UCSD-AML1 (cell line): ENCODE measurements around the gene HDAC4.

Experiments used
- DNase-seq: peaks from one replicate; lab custom pipeline; 2025; ENCODE audit not compliant: unreplicated experiment; lab: John Stamatoyannopoulos, UW

Gene HDAC4

DNA sequence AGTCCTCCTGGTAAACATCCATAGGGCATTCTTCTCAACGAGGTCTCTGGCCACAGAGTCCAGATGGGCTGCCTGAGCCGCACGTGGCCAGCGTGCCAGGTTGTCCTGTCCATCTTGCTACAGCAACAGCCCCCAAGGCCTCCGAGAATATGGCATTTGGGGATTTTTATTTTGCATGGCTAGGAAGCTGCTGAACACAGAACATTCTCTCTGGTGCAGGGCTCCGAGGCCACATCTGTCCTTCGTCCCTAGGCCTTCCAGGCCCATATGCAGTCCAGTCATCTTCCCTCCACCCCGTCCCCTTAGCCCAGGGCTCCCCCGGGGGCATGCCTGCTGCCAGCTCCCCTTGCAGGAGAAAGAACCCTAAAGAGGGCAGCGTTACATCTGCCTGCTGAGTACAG is 2.3 kb downstream of the HDAC4 start:
- DNase-seq = no peak

DNA sequence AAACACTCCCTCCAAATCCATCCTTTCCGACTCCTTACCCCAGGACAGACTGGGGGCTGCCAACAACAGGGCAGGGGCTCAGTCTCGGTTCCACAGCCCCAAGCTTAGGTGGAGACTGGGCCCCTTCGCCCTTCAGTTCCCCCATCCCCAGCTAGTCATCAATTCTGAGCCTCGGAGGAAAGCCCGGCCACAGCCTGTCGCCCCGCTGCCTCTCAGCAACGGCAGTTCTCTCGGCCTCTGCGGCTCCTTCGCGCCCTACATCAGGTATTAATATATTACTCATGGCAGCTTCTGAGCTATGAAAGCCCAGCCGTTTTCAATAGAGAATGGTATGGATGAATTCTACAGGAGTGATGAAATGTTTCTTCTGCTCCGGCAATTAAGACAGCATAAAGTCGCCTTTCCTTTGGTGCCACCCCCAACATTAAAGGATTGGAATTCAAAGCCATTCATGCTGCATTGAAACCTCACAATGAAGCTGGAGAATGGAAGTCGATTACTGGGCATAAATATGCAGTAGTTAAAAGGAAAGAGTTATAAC is 2.8 kb downstream of the HDAC4 start:
- DNase-seq = no peak

DNA sequence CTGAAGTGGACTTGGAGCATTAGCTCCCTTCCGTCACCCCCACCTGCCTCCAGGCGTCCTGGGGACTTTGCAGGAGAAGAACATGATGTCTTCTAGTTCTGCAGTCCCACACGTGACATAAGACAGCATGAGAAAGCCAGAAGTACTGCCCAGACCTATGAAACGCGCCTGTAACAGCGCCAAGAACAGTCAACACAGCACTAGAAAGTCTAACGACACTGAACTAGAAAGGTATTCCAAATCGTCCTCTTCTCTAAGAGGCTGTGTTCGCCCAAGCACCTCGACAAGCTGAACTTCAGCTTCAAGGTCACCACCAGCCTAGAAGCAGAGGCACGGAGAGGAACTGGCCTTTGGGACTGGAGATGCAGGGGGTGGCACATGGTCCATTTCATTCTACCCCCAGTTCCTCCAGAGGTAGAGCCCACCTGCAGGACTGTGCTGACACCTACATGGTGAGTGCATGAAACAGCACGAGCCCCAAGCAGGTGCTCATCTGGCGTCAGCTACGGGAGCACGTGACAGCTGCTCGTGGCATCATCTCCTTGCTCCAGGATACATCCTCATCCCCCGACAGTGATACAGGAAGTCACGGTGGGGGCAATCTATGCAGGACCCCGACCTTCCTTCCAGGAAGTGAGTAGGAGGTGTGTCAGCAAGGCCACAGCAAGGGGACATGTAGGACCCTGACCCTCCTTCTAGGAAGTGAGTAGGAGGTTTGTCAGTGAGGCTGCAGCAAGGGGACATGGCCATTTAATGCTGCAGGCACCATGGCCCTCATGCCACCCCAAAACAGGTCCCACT is 3.7 kb downstream of the HDAC4 start:
- DNase-seq = no peak

DNA sequence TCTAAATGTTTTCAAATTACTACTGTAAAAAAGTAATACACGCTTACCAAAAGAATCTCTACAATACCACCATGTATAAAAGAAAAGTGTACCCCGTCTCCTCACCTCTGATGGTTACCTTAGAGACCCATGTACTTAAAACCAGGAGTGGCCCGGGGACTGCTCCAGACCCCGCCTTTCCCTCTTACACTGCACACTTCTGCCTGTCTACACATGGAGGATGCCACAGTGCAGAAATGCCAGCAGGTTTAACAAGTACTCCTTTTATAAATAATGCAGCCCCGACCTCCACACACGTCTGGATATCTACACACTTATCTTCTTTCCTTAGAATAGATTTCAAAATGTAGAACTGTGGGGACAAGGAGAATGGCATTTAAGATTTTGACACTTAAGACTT is 5.3 kb downstream of the HDAC4 start:
- DNase-seq = no peak

DNA sequence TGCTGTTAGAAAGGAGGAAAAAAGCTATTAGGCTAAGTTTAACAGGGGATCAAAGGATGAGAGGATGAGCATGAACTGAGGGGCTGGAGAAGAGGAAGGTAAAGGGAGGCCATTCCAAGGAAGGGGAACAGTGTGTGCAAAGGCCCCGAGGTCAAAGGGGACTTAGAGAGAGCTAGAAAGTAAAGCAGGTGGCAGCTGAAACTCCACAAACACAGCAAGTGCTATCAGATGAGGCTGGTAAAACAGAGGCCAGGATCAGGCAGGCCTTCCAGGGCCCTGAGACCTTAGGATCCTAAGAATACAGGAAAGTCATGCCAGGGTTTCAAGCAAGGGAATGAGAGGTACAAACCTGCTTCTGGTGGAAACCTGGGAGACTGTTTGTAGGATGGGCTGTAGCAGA is 5.8 kb downstream of the HDAC4 start:
- no peak for DNase-seq

DNA sequence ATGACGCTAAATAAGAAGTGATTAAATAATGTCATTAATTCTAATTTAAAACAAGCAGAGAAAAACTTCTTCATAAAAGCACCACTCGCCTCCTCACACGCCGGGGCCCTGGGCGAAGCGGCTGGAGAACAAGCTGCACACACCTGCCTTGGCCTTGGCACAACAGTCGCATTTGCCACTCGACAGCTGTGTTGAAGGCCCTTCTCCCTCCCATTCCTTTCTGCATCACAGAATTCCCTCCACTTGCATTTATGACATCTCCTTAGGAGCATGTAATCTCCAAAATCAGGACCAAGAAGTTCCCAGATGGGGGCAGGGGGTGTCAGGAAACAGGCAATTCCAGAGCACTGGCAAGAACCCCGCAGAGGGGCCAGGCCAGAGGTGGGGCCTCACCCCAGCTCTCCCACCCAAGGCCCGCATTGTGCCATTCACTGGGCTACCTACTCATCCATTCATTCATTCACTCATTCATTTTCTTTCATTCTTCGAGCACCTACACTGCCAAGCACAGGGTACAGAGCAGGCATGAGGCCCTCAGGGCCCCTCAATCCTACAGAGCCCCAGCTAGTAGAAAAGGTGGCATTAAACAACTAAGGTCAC is 6.4 kb downstream of the HDAC4 start:
- DNase-seq = no peak

DNA sequence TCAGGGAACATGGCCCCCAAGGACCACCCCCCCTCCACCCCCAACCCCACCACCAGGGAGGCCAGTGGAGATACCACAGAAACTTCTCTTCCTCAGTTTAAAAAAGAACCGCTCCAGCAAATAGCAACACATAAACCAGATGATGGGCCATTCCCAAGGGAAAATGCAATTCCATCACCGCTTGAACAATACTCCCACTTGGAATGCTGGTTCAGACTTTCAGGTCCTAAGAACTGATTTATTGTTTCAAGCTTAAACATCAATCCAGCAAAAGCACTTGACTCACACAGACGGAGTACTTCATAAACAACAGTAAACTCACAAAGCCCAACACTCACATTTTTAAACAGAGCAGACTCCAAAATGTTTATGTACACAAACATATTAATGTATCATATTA is 6.9 kb downstream of the HDAC4 start:
- no peak for DNase-seq

DNA sequence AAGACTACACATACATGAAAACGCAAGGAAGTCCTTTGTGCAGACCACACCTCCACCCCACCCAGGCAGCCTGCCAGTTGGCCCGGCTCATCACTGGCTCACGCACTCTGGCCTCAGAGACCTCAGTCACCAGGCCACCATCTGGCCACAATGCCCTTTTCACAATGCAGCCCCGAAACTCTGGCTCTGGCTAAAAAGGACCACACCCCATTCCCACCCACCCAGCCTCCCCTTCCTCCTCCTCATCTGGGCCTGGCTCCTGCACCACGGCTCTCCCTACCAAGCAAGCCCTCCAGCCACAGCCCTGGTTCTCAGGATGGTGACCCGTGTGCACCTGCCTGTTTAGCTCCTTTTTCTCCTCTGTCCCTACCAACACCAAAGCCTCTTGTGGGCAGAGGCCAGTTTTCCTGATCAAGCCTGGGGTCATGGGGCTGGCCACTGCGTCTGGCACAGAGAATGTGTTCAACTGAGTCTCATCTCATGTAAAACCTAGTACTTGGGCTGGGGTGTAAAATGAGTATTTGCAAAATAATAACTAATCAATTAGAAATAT is 7.4 kb downstream of the HDAC4 start:
- DNase-seq = no peak

DNA sequence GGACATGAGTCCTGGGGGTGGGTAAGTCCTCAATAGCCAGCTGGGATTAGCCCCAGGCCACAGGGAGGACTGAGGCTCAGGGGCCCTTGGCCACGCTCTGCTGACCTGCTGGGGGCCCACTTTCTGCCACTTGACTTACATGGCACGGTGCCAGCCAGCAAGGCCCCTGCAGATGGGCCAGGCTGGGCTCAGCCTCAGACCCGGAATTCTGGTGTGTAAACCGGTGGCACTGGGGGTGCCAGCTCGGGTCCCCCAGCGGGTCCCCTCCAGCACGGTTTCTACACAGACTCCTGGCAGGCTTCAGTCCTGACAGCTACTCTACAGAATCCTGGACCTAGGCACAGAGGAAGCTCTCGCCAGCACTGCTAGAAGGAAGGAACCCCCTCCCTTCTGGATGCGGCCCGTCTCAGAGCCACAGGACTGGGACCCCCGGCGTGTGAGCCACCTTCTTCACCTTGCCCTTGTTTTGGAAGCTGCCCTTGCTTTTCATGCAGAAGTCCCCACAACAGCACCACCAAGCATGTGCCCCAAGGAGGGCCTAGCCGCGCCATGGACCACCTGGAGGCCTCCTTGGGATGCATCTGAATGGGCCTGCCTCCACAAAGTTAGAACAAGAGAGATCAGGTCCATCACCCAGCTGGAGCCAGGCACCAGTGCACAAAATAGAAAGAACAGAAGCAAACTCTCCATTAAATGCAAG is 8.0 kb downstream of the HDAC4 start:
- no peak for DNase-seq

DNA sequence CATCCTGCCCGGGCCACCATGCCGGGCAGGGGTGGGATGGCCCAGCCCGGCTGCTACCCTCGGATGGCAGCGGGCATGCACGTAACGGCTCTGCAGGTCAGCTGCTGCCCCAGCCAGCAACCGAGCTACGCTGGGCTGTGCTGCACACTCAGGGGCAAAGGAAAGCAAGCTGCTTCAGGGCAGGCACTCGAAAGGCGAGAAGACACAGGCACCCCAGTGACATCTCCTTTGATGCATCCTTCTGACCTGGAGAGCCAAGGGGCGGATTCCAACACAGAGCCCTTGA is 8.8 kb downstream of the HDAC4 start:
- no peak for DNase-seq

DNA sequence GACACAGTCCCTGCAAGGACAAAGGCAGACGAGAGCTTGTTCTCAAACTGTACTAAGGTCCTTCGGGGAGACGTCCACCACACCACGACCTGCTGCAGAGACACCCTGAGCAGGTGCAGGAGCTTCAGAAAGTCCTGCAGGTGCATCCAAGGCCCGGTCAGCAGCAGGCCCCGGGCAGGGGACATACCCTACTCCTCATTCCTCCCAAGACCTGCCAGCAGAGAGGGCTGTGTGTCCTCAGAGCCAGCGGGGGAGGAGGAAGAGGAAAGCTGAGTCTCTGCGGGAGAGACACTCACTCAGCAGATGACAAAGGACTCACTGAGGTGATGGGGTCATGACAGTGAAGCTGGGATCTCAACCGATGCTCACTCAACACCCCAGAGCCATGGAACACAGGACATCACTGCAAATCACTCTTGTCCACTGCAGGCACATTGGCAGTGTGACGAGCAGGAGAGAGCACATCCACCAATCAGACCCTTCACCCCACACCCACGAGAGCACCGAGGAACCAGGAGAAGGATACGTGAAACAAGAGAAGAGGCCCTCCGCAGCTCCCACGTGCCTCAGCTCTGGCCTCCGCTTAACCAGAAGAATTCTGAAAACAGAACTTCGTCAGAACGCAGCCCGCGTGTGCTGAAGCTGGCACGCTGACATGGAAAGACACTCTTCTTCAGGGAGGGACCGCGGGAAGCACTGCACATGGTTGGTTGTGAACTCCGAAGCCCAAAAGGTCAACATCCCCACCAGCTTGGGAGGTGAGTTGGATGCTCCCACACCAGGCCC is 9.3 kb downstream of the HDAC4 start:
- DNase-seq = no peak

DNA sequence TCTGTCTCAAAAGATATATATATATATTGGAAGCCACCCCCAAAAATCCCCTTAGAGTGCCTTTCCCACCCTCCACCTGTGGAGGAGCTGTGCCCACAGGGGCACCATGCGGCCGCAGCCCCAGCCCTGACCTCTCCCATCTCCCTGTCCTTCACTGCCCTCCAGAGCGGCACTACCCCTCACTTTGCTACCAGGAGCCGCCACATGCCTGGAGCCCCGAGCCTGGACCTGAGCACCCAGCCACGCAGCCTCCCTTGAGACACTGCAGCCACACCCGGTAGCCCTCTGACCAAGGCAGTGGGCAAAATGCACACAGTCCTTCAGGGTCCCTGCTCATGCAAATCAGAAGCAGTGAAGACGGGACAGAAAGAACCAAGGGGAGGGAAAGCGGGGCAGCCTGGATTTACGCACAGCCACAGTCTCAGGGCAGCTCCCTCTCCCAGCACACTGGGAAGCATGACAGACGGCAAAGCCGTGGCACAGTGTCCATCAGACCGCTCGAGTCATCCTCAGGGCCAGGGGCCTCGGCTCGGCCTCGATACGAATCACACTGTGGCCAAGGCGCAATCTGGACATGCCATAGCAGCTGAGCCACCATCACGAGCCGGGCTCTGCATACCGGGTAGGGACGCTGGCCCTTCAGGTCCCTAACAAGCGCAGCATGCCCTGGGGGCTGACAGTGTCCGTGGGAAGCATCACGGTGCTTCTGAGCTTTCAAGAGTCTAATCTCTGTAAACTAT is 10.1 kb downstream of the HDAC4 start:
- no peak for DNase-seq

DNA sequence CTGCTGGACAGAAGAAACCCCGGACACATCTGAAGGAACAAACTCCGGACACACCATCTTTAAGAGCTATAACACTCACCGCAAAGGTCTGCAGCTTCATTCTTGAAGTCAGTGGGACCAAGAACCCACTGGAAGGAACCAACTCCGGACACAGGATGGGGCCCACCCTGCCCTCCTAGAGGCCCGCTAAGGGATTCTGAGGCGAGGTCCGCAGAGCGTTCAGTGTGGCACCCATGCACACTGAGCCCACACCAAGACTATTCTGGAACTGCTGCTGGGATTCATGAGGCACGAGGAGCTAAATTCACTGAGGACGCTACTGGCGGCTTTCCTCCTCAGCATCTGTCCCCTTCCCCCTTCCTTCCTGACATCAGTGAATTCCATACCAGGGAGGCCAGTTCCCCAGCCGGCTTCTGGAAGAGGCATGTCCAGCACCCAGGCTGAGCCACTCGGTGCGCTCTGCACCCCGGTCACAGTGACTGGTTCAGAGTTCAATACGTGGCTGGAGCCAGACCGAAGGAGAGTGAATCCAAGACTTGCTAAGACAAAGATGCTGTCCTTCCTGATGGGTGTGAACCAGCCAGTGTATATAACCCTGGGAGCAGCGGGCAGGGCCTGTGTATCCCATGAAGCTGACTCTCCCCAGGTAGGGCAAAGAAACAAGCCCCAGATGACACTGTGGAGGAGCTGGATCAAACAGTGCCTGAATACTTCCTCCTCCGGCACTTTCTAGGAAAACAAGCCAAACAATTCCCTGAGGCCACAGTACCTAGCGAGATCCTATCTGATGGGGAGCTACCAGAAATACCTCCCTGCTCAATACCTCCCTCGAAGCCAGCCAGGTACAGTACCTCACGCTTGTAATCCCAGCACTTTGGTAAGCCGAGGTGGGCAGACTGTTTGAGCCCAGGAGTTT is 11.1 kb downstream of the HDAC4 start:
- DNase-seq = no peak

DNA sequence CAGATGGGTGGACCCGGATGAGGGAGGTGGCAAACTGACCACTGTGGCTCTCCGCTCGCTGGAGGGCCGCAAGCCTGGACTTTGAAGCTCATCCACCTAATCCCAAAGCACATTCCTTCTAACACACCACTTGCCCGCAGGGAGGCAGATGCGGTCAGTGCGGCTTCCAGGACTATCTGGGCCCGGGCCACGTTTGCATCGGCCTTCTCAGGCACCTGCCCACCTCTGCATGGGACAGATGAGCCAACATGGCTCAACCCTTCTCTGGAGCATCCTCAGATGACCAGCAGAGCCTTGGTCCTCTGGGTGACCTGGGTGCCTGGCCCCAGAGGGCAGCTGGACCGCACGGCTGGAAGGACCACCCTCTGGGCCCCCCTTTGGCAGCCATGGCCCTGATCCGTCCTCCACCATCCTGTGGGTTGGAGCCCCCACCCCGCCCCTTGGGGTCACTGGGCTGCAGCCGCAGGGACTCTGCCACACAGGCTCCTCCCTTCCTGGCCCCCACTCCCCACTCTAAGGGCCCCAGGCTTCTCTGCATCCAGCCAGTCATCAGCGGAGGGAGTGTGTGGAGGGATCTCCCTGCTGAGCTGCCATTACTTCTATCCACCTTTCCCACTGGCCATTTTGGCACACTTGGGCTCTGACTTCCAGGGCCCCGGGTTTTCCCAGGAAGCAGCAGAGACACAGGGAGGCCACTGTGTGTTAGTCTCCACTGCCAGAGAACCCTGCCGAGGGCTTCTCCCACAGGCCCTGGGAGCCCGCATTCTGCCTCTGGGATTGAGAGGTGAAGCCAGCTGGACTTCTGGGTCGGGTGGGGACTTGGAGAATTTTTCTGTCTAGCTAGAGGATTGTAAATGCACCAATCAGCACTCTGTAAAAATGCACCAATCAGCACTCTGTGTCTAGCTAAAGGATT is 12.3 kb downstream of the HDAC4 start:
- DNase-seq = no peak

DNA sequence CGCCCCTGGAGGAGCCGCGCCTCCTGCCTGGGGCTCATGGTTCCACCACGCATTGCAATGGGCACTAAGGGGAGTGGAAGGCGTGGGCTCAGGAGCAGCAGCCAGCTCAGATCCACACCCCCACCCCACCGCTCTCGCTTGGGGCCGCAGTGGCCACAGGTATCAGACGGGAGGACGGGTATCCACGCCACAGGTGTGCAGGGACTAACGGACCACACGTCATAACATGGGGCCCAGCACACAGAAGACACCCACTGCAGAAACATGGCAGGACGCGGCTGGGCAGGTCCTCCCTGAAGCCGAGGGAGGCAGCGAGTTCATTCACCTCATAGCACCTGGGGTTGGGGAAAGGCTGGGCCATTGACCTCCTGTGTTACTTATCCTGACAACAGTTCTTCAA is 13.0 kb downstream of the HDAC4 start:
- no peak for DNase-seq

DNA sequence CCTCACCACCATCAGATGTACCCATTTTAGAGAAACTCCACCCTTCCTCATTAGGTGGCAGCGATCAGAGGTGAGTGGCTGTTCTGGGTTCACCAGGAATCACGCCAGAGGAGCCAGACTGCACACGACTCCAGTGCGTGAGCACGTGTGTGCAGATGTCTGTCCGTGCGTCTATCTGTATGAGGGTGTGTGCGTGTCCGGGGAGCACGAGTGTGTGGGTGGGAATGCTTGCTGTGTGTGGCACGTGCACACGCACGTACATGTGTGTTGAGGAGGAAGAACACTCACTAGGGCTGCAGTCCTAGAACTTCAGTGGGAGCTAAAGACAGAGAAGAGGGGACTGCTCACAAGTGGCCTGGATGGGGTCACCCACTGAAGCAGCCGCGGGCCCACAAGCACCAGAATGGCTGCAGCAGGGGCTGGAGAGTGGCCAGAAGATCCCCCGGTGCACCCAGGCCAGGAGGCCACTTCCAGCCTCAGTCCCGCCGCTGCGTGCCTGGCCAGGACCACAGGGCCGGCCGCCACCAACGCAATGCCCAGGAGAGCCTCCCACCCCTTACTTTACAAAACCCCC is 13.9 kb downstream of the HDAC4 start:
- DNase-seq = no peak

DNA sequence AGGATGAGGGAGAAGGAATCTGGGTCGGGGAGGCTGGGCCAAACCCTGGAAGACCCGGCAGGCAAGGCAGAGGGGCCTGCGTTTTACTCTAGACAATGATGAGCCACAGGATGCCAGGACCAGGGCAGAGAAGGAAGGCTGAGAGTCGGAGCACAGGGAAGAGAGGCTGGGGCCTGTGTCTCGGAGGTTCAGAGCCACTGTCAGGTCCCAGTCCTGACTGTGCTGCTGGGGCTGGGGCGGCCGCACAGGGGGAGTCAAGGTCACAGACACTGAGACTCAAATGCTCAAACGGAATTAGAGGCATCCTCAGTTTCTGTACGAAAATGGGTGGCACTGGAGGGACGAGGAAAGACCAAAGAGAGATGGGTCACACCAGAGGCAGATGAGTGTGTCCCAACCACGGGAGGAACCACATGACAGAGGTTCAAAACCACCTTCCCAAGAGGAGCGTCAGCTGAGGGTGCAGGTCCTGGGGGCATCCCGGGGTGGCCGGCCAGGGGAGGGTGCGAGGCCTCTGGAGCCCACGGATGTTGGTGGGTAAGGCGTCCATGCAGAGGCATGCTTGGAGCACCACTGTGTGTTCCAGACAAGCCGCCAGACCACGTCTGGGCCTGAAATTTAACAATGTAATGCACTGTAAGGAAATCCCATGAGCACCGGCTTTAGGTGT is 14.7 kb downstream of the HDAC4 start:
- DNase-seq = no peak
